DMS114 treated with DMSO at 0.1 percent for 48 hours (cell line): ENCODE measurements around the gene DIP2A.

Experiments used
- DNase-seq: peaks from one replicate; lab custom pipeline; 2025; ENCODE audit not compliant: unreplicated experiment; lab: John Stamatoyannopoulos, UW

Gene DIP2A

GRCh38 chr21:46616050-46616449 lies 157.4 kb downstream of the DIP2A start:
- no peak for DNase-seq

- no peak for DNase-seq
Observed at GRCh38 chr21:46616656-46617055, 158.0 kb downstream of the DIP2A start.

GRCh38 chr21:46617267-46618051 lies 158.8 kb downstream of the DIP2A start:
- no peak for DNase-seq

- DNase-seq, result no peak
Observed at GRCh38 chr21:46618738-46619379, 160.2 kb downstream of the DIP2A start.
